Measurements from ENCODE around the gene UBE2I. TPM values are rescaled to one million over a fixed set of nuclear protein-coding genes. Genes with fewer than 3 reads are reported as not detected.

UBE2I gene
- total RNA-seq, 4 donors from 2014 or later: 28.9 to 80.4 (median 41.7) TPM

DNA sequence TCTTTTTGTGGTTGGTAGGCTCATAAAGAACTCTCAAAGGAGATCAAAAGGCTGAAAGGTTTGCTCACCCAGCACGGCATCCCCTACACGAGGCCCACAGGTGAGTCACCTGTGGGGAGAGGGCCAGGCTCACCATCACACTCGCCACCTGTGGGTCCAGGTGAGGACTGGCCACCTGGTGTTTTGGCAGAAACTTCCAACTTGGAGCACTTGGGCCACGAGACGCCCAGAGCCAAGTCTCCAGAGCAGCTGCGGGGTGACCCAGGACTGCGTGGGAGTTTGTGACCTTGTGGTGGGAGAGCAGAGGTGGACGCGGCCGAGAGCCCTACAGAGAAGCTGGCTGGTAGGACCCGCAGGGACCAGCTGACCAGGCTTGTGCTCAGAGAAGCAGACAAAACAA lies 53.4 kb downstream of the UBE2I start:
- no peaks in the 10 kb centered on the region for H3K9me3 ChIP-seq
- H3K4me3 ChIP-seq: no peak overlapping the region
- no peak for TF ChIP-seq POLR2A (IDR thresholded peaks at IDR 0.05)
- TF ChIP-seq, protein P1, sequence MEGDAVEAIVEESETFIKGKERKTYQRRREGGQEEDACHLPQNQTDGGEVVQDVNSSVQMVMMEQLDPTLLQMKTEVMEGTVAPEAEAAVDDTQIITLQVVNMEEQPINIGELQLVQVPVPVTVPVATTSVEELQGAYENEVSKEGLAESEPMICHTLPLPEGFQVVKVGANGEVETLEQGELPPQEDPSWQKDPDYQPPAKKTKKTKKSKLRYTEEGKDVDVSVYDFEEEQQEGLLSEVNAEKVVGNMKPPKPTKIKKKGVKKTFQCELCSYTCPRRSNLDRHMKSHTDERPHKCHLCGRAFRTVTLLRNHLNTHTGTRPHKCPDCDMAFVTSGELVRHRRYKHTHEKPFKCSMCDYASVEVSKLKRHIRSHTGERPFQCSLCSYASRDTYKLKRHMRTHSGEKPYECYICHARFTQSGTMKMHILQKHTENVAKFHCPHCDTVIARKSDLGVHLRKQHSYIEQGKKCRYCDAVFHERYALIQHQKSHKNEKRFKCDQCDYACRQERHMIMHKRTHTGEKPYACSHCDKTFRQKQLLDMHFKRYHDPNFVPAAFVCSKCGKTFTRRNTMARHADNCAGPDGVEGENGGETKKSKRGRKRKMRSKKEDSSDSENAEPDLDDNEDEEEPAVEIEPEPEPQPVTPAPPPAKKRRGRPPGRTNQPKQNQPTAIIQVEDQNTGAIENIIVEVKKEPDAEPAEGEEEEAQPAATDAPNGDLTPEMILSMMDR (IDR thresholded peaks at IDR 0.05 in 4 of 5, conservative IDR thresholded peaks at IDR 0.05 in 1 of 5): no peak
- no peaks in the 10 kb centered on the region for H3K27me3 ChIP-seq
- peaks cover 3 to 54% of the 10 kb centered on the region in 2 donors for H3K36me3 ChIP-seq
- H3K4me1 ChIP-seq: no peaks in the 10 kb centered on the region
- DNase-seq: no peak
- ATAC-seq: no peak
- intact Hi-C loops (cut with DNase I; ENCODE audit: low total_unique reads) (loop anchor here (1.0 kb wide), 2 partner anchors 16 to 50 kb away; no protein-coding TSS in a partner anchor), in situ Hi-C loops (cut with MboI; ENCODE audit: low sequenced_read_pairs in 4 of 4) (loop anchor here in 1 of 4 donors (10.0 kb wide), 1 partner anchor 52 kb away; the partner anchor contains the start of gene UNKL)
- peak overlapping the region in 2 of 4 donors; percentile 3 to 55 for H3K27ac ChIP-seq

DNA sequence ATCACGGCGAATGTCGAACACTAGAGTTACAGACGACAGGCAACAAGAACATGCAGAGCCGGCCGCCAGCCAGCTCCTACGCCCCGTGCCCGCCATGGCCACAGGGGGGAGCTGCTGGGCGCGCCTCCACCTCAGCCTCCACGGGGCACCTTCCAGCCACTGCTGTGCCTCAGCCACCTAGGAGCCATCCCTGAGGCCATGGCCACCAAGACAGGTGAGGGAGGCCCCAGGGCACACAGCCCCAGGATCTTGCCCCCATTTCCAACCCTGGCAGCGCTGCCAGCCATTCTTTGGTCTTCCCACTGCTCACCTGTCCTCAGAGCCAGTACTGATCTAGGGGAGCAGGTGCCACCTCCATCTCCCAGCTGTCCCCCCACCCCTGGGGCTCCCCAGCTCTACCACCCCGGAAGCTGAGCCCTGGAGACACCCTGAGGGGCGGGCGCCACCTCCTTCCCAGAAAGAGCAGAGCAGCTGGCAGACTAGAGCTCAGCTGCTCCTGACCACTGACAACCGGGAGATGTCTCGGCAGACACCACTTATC lies 54.1 kb downstream of the UBE2I start:
- DNase-seq (peak; percentile 25 to 68), ATAC-seq (peak; percentile 65 to 86)
- Histone ChIP-seq H3K27ac (peak overlapping the region in 3 of 4 donors; percentile 3 to 55 (median 25)), H3K9me3 (no peaks in the 10 kb centered on the region), H3K4me3 (no peak overlapping the region), H3K36me3 (peaks cover 3 to 56% of the 10 kb centered on the region in 2 donors), H3K27me3 (no peaks in the 10 kb centered on the region), H3K4me1 (no peaks in the 10 kb centered on the region)
- in situ Hi-C loops (cut with MboI; ENCODE audit: low sequenced_read_pairs in 4 of 4): loop anchor here in 1 of 4 donors (10.0 kb wide), 1 partner anchor 51 kb away; the partner anchor contains the start of gene UNKL
- TF ChIP-seq, protein P1 (IDR thresholded peaks at IDR 0.05 in 4 of 5, conservative IDR thresholded peaks at IDR 0.05 in 1 of 5): peak; percentile 66 to 84 (median 82)
- TF ChIP-seq POLR2A (IDR thresholded peaks at IDR 0.05): no peak
- intact Hi-C loops (cut with DNase I; ENCODE audit: low total_unique reads): loop anchor here (1.0 kb wide), 2 partner anchors 16 to 50 kb away; no protein-coding TSS in a partner anchor

DNA sequence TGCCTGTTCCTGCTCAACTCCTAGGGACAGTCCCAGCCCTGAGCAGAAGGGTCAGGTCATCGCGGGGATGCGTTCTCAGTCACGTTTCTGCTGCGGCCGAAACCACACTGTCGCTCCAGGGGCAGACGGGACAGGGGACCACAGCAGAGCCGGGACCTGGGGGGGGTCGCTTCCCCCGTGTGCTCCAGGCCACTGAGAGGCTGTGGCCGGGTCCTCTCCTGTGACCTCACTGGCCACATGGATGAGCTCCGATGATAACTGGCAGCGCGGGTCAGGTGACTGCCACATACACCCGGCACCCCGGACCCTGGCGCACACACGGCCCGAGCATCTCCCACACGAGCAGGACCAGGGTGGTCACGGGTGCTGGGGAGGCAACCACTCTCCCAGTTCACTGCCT lies 55.1 kb downstream of the UBE2I start:
- DNase-seq (no peak), ATAC-seq (no peak)
- intact Hi-C loops (cut with DNase I; ENCODE audit: low total_unique reads) (no loop called here), in situ Hi-C loops (cut with MboI; ENCODE audit: low sequenced_read_pairs in 4 of 4) (loop anchor here in 1 of 4 donors (10.0 kb wide), 1 partner anchor 50 kb away; the partner anchor contains the start of gene UNKL)
- no peak overlapping the region for H3K4me3 ChIP-seq
- no peaks in the 10 kb centered on the region for H3K27me3 ChIP-seq
- TF ChIP-seq, protein P1 (IDR thresholded peaks at IDR 0.05 in 4 of 5, conservative IDR thresholded peaks at IDR 0.05 in 1 of 5): no peak
- TF ChIP-seq POLR2A (IDR thresholded peaks at IDR 0.05): no peak
- H3K27ac ChIP-seq: no peak overlapping the region
- no peaks in the 10 kb centered on the region for H3K4me1 ChIP-seq
- H3K9me3 ChIP-seq: no peaks in the 10 kb centered on the region
- H3K36me3 ChIP-seq: peaks cover 3 to 58% of the 10 kb centered on the region in 2 donors

DNA sequence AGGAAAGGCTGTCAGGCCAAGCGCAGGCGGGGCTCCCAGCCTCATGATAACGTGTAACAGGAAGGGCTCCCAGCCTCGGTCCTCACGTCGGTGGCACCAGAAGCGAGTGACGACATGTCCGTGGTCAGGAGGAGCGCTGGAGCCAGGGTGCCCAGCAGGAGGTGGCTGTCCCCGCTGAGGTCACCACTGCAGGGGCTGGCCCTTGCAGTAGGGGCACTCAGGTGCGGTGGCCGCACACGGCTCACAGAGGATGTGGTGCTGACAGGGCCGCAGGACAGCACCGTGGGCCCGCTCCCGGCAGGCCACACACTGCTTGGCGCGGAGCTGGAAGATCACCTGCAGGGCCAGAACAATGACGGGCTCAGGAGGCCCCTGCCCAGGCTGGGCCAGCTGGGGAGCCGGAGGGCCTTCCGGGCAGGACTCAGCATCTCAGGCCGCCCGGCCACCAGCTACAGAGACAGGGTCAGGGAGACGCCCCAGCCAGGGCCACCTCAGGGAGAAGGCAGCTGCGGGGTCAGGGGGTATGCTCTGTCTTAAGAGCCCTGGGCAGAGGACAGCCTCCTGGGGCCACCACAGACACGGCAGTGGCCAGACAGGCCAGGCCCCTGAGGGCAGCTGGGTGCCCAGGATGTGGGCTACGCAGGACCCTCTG lies 56.8 kb downstream of the UBE2I start:
- in situ Hi-C loops (cut with MboI; ENCODE audit: low sequenced_read_pairs in 4 of 4): loop anchor here in 1 of 4 donors (10.0 kb wide), 1 partner anchor 49 kb away; the partner anchor contains the start of gene UNKL
- ATAC-seq (no peak), DNase-seq (no peak)
- no peak for TF ChIP-seq POLR2A (IDR thresholded peaks at IDR 0.05)
- TF ChIP-seq, protein P1 (IDR thresholded peaks at IDR 0.05 in 4 of 5, conservative IDR thresholded peaks at IDR 0.05 in 1 of 5): no peak
- intact Hi-C loops (cut with DNase I; ENCODE audit: low total_unique reads): no loop called here
- H3K27ac ChIP-seq: no peak overlapping the region
- no peaks in the 10 kb centered on the region for H3K27me3 ChIP-seq
- peaks cover 3 to 68% of the 10 kb centered on the region in 2 donors for H3K36me3 ChIP-seq
- H3K9me3 ChIP-seq: no peaks in the 10 kb centered on the region
- H3K4me1 ChIP-seq: no peaks in the 10 kb centered on the region
- no peak overlapping the region for H3K4me3 ChIP-seq
